Mesenchymal stem cell (in vitro differentiated cells and primary cell): ENCODE results near the gene DDX11. TPM values are rescaled to one million over a fixed set of nuclear protein-coding genes. Genes with fewer than 3 reads are reported as not detected.
"Not testable (repeated sequence)": the region's sequence is repeated elsewhere in the genome, so short reads cannot be mapped to it uniquely, and the experiment has no call there.

Experiments
- DNase-seq: peaks from one replicate; pipeline ENCODE4 v3.0.0-alpha.2; 2013
- H2AFZ ChIP-seq: one replicate; pipeline ENCODE4 v1.6.1; 2013; ENCODE audit warnings: low read depth, mild to moderate bottlenecking, control low read depth, inconsistent platforms, low read length, moderate library complexity
- H2AK5ac ChIP-seq: 2 replicates; pipeline ENCODE4 v1.6.1; 2013; ENCODE audit warnings: low read length, moderate library complexity, mild to moderate bottlenecking, inconsistent platforms; ENCODE audit not compliant: severe bottlenecking
- H2BK120ac ChIP-seq: one replicate; pipeline ENCODE4 v1.6.1; 2013; ENCODE audit warnings: low read depth, mild to moderate bottlenecking, inconsistent platforms, low read length, moderate library complexity
- H2BK12ac ChIP-seq, 2 experiments: one replicate each; pipeline ENCODE4 v1.6.1; 2013; ENCODE audit warnings: inconsistent platforms in 2 of 2, low read length in 2 of 2, mild to moderate bottlenecking in 2 of 2, moderate library complexity in 2 of 2, control low read depth in 1 of 2
- H2BK15ac ChIP-seq: one replicate; pipeline ENCODE4 v1.6.1; 2013; ENCODE audit warnings: mild to moderate bottlenecking, low read depth, inconsistent platforms; ENCODE audit not compliant: poor library complexity, severe bottlenecking
- H2BK5ac ChIP-seq: 2 replicates; pipeline ENCODE4 v1.6.1; 2013; ENCODE audit warnings: low read depth, mild to moderate bottlenecking, low read length, control low read depth, inconsistent platforms; ENCODE audit not compliant: poor library complexity, severe bottlenecking
- H3K14ac ChIP-seq, 2 experiments: one replicate each; pipeline ENCODE4 v1.6.1; 2013; ENCODE audit warnings: inconsistent platforms in 2 of 2, low read length in 2 of 2, control low read depth in 1 of 2, mild to moderate bottlenecking in 1 of 2, moderate library complexity in 1 of 2
- H3K18ac ChIP-seq, 2 experiments: one replicate each; pipeline ENCODE4 v1.6.1; 2013; ENCODE audit warnings: inconsistent platforms in 2 of 2, low read length in 2 of 2, control low read depth in 1 of 2, low read depth in 1 of 2, mild to moderate bottlenecking in 1 of 2
- H3K23ac ChIP-seq, 2 experiments: one replicate each; pipeline ENCODE4 v1.6.1; 2013; ENCODE audit warnings: inconsistent platforms in 2 of 2, low read length in 2 of 2, mild to moderate bottlenecking in 2 of 2, moderate library complexity in 2 of 2, control low read depth in 1 of 2
- H3K27ac ChIP-seq: 2 replicates; pipeline ENCODE4 v1.5.1; 2013; ENCODE audit warnings: mild to moderate bottlenecking, moderate library complexity, low read length, control low read depth, inconsistent platforms; ENCODE audit not compliant: poor library complexity, severe bottlenecking
- H3K27me3 ChIP-seq, 2 experiments: 2 replicates each; pipeline versions ENCODE4 v1.6.1 to v1.7.0; 2013; ENCODE audit warnings: low read length in 2 of 2, mild to moderate bottlenecking in 2 of 2, moderate library complexity in 2 of 2, control low read depth in 1 of 2, inconsistent platforms in 1 of 2; ENCODE audit not compliant: control insufficient read depth in 1 of 2, insufficient read depth in 1 of 2
- H3K36me3 ChIP-seq, 2 experiments: 2 replicates each; pipeline versions ENCODE4 v1.6.1 to v1.7.0; 2013; ENCODE audit warnings: low read length in 2 of 2, control low read depth in 1 of 2, inconsistent platforms in 1 of 2, low read depth in 1 of 2, mild to moderate bottlenecking in 1 of 2; ENCODE audit not compliant: insufficient read depth in 2 of 2, control insufficient read depth in 1 of 2
- H3K4ac ChIP-seq, 2 experiments: one replicate each; pipeline ENCODE4 v1.6.1; 2013; ENCODE audit warnings: inconsistent platforms in 2 of 2, low read length in 2 of 2, mild to moderate bottlenecking in 2 of 2, moderate library complexity in 2 of 2, control low read depth in 1 of 2, low read depth in 1 of 2
- H3K4me1 ChIP-seq: 2 replicates; pipeline ENCODE4 v1.6.1; 2013; ENCODE audit warnings: low read depth, low read length, control low read depth; ENCODE audit not compliant: control insufficient read depth, insufficient read depth
- H3K4me2 ChIP-seq: 2 replicates; pipeline ENCODE4 v1.6.1; 2013; ENCODE audit warnings: low read length, mild to moderate bottlenecking, inconsistent platforms; ENCODE audit not compliant: poor library complexity, severe bottlenecking
- H3K4me3 ChIP-seq, 2 experiments: 2 replicates each; pipeline versions ENCODE4 v1.5.1 to v1.7.0; 2013; ENCODE audit warnings: low read length in 2 of 2, mild to moderate bottlenecking in 2 of 2, control low read depth in 1 of 2, low read depth in 1 of 2; ENCODE audit not compliant: insufficient read depth in 1 of 2
- H3K79me1 ChIP-seq: replicated peaks from 2 replicates; pipeline ENCODE4 v1.6.1; 2013; ENCODE audit warnings: mild to moderate bottlenecking, control low read depth, low read length, inconsistent platforms; ENCODE audit not compliant: poor library complexity, severe bottlenecking
- H3K9ac ChIP-seq: 2 replicates; pipeline ENCODE4 v1.7.0; 2013; ENCODE audit warnings: mild to moderate bottlenecking, low read length, moderate library complexity
- H3K9me3 ChIP-seq: 2 replicates; pipeline ENCODE4 v1.7.0; 2013; ENCODE audit warnings: mild to moderate bottlenecking, low read length; ENCODE audit not compliant: control insufficient read depth
- H4K8ac ChIP-seq: one replicate; pipeline ENCODE4 v1.6.1; 2013; ENCODE audit warnings: inconsistent platforms, mild to moderate bottlenecking, low read length, moderate library complexity
- H4K91ac ChIP-seq: one replicate; pipeline ENCODE4 v1.6.1; 2013; ENCODE audit warnings: mild to moderate bottlenecking, low read length, inconsistent platforms
- WGBS: methylation state at CpG from one replicate; pipeline ENCODE4 v1.1.7; 2013; ENCODE audit warnings: mixed read lengths; 5-methylcytosine and 5-hydroxymethylcytosine counted together
- small RNA-seq: library from polyadenylated mRNA; stranded (forward); fragments of <200 nt; extraction: miRNeasy Mini kit (QIAGEN cat#:217004); gene quantifications from one replicate; pipeline ENCODE3, GENCODE V24; 2013; ENCODE audit warnings: low read depth

The DDX11 gene

DNA sequence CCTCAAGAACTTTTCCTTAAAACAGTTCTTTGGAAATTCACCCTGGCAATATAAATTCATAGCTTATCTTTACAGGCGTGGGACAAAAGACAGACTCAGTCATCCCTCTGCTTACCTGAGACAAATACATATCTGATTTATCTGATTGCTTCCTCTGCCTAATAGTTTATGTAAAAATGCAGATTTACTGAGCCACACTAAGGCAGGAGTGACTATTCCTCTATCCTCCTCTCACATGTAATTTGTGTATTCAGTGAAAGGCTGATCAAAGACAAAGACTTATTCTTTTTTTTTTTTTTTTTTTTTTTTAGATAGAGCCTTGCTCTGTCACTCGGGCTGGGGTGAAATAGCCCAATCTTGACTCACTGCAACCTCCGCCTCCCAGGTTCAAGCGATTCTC is 77.1 kb downstream of the DDX11 start:
- not testable (repeated sequence) for DNase-seq, H3K18ac ChIP-seq, H3K79me1 ChIP-seq, H3K27me3 ChIP-seq, H2BK15ac ChIP-seq, H3K4me1 ChIP-seq, H3K4ac ChIP-seq, H3K4me2 ChIP-seq, H3K4me3 ChIP-seq, H2BK120ac ChIP-seq, H2BK12ac ChIP-seq, H2BK5ac ChIP-seq, H3K9me3 ChIP-seq, H3K9ac ChIP-seq, H3K36me3 ChIP-seq, H2AFZ ChIP-seq, H3K14ac ChIP-seq, H3K23ac ChIP-seq, H2AK5ac ChIP-seq, H3K27ac ChIP-seq, H4K8ac ChIP-seq, H4K91ac ChIP-seq
- 83% methylated on average over 4 of the region's 4 CpGs for WGBS

Small RNAs within 50 kb of the gene (small RNA-seq; reads per million reads assigned to genes)
- not detected for gene RF00072
